ENCODE measurements around the gene FGF6.

FGF6 gene

GRCh38 chr12:4434706-4435425 lies 10.7 kb downstream of the FGF6 start:
- DNase-seq (ENCODE audit: low spot score), result no peak
- ChIA-PET CTCF (no interaction called here), POLR2A (ENCODE audit: low non-redundant PET) (no interaction called here)
- no peak for TF ChIP-seq CTCF (conservative IDR thresholded peaks at IDR 0.05; ENCODE audit: low read depth)
- H3K27ac ChIP-seq, result no peak overlapping the region

- DNase-seq (ENCODE audit: low spot score), result no peak
- POLR2A ChIA-PET (ENCODE audit: low non-redundant PET), result no interaction called here
- CTCF ChIA-PET, result no interaction called here
- TF ChIP-seq CTCF (conservative IDR thresholded peaks at IDR 0.05; ENCODE audit: low read depth), result no peak
- H3K27ac ChIP-seq, result no peak overlapping the region
Measured at GRCh38 chr12:4434301-4434700, 11.3 kb downstream of the FGF6 start.

- ChIA-PET CTCF (no interaction called here), POLR2A (ENCODE audit: low non-redundant PET) (no interaction called here)
- H3K27ac ChIP-seq, result no peak overlapping the region
- no peak for DNase-seq (ENCODE audit: low spot score)
- no peak for TF ChIP-seq CTCF (conservative IDR thresholded peaks at IDR 0.05; ENCODE audit: low read depth)
Measured at GRCh38 chr12:4433745-4434058, 11.9 kb downstream of the FGF6 start.

- POLR2A ChIA-PET (ENCODE audit: low non-redundant PET), result no interaction called here
- no peak for TF ChIP-seq CTCF (conservative IDR thresholded peaks at IDR 0.05; ENCODE audit: low read depth)
- no peak overlapping the region for H3K27ac ChIP-seq
- no peak for DNase-seq (ENCODE audit: low spot score)
- CTCF ChIA-PET, result no interaction called here
Measured at GRCh38 chr12:4432878-4433744, 12.5 kb downstream of the FGF6 start.

- no peak for TF ChIP-seq CTCF (conservative IDR thresholded peaks at IDR 0.05; ENCODE audit: low read depth)
- no peak for DNase-seq (ENCODE audit: low spot score)
- H3K27ac ChIP-seq, result no peak overlapping the region
- ChIA-PET POLR2A (ENCODE audit: low non-redundant PET) (no interaction called here), CTCF (interaction anchor here (0.6 kb wide), 1 partner anchor 1763 kb away, joined by 4 read pairs; no protein-coding TSS in a partner anchor)
Measured at GRCh38 chr12:4431866-4432265, 13.7 kb downstream of the FGF6 start.

- H3K27ac ChIP-seq, result no peak overlapping the region
- DNase-seq (ENCODE audit: low spot score), result no peak
- no peak for TF ChIP-seq CTCF (conservative IDR thresholded peaks at IDR 0.05; ENCODE audit: low read depth)
- ChIA-PET CTCF (interaction anchor here (0.6 kb wide), 1 partner anchor 1763 kb away, joined by 4 read pairs; no protein-coding TSS in a partner anchor), POLR2A (ENCODE audit: low non-redundant PET) (no interaction called here)
Measured at GRCh38 chr12:4431436-4431835, 14.2 kb downstream of the FGF6 start.
